Fibroblast of skin of left biceps (primary cell): ENCODE measurements around the gene NUB1.

Experiments used
- DNase-seq, 2 experiments: peaks; one replicate each; pipeline ENCODE4 v3.0.0-alpha.2; 2013; ENCODE audit warnings: low read depth in 2 of 2

The NUB1 gene

DNA sequence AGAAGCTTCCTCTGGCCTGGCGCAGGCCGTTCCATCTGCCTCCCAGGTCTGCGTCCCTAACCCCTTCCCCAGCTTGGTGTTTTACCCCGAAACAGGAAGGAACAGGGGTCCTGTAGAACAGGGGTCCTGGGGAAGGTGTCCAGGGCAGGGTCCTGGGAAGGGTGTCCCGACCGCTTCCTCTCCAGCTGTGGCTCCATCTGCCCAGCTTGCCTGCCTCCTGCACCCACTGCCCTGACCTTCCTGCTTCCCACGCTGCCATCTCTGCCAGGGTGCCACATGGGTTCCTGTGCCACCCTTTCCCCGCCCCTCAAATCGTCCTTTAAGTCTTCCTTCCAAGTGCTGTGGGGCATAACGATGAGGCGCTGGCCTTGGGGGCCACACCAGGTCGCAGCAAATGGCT lies 35.8 kb downstream of the NUB1 start:
- DNase-seq = no peak

DNA sequence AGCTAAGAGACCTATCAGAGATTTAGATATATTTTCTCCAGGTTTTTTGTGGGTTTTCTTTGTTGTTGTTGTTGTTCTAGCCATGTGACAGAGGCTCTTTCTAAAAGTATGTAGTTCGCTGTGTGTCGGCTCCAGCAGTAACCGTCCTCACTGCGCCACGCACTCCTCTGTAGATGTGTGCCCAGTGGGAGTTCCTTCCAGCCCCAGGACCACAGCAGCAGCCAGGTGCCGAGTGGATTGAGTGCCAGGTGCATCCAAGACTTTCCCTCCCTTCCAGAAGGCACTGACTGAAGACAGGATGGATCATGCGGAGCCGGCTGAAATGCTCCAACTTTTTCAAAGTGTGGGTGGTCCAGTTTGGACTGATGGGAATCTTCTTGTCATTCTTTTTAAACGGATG lies 36.4 kb downstream of the NUB1 start:
- no peak for DNase-seq

DNA sequence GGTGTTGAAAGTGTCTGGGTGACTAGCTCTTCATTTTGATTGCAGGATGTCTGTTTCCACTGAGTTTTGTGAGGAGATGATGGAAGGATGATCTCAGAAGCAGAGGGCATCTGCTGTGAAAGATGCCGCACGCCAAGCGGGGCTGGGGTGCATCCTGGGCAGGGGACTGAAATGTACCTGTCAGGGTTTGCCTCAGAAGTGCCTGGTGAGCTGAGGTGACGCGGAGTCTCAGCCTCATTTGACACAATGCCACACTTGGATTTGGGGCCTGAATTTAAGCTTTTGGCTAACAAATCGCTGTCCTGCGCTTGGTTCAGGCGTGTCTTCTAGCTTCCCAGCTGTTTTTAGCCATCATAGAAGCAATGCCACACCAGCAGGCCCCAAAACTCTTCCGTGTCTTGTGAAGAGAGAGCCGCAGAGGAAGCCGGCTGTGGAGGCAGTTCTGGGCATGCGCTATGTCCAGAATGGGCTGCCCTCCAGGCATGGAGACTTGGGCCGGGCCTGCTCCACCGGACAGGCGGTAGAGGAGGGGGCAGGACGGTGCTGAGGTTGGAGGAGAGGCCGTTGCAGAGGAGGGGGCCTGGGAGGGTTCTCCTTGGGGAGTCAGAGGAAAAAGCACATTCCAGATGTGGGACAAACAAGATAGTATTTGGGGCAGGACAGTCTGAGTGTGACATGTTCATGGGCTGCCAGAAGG lies 37.0 kb downstream of the NUB1 start:
- no peak for DNase-seq

GRCh38 chr7:151379193-151379520 lies 37.5 kb downstream of the NUB1 start:
- no peak for DNase-seq

GRCh38 chr7:151379534-151380198 lies 38.1 kb downstream of the NUB1 start:
- DNase-seq = no peak

- DNase-seq = no peak
Measured at GRCh38 chr7:151380199-151381097, 38.8 kb downstream of the NUB1 start.

- DNase-seq = no peak
Measured at GRCh38 chr7:151381098-151381347, 39.4 kb downstream of the NUB1 start.

DNA sequence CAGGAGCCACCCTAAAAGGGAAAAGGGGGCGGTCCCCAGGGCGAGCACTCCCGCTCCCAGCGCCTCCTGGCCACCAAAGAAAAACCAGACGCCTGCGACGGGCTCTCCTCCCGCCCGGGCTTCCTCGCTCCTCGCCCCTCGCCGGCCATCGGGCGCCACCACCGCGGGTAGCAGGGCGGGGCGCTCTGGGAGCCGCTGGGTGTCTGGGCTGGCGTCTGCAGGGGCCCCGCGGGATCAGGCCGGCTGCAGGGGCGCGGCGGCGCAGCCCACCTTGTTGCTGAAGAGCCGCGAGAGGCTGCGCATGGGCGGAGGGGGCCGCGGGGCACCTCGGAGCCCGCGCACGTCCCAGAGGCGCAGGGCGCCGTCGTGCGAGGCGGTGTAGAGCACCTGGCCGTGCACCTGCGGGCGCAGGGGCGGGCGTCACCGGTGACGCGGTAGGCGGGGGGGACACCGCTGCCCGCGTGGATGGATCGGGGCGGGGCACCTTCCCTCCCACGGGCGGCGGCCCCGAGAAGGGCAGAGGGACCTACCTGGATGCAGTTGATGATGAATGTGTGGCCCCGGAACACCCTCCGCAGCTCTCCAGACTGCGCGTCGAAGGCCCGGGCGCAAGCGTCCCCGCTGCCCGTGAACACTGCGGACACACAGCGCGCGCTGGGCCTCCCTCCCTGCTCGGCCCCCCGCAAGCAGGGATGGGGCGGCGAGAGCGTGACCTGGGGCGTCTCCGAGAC lies 39.9 kb downstream of the NUB1 start:
- no peak for DNase-seq

GRCh38 chr7:151382079-151382885 lies 40.7 kb downstream of the NUB1 start:
- no peak for DNase-seq

GRCh38 chr7:151383638-151384351 lies 42.2 kb downstream of the NUB1 start:
- no peak for DNase-seq

- no peak for DNase-seq
Measured at GRCh38 chr7:151384352-151384697, 42.7 kb downstream of the NUB1 start.

DNA sequence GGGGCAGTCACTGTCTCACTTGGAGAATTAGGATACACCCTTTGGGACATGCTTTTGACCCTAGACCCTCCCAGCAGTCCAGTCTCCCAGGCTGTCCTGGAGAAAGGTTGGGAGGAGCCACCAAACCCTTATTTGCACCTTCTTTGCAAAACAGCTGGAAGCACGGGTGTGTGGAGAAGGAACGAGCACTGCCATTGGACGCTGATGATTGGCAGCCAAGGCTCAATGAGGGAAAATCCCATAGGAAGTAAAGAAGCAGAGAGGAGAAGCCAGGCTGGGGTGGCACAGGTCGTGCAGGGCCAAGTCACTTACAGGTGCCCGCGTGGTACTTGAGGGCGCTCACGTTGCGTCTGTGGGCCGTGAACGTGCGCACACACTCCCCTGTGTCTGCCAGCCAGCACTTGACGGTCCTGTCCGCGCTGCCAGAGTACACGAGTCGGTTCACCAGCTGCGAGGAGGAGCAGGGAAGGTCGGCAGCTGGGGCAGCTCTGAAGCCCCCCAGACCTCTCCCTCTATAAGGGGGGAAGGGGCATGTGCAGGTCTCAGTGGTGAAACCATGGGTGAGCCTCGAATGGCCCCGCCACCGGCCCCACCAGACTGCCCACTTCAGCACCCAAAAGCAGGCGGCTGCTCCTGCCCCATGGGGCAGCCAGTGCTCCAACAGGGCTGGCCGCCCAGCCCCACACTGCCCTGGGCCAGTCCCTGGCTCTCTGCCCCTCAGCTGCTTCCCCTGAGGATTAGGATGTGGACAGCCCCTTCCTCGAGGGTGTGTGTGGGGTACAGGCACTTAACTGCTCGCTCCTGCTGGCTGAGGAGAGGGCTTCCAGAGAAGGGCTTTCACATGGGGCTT lies 43.4 kb downstream of the NUB1 start:
- no peak for DNase-seq

DNA sequence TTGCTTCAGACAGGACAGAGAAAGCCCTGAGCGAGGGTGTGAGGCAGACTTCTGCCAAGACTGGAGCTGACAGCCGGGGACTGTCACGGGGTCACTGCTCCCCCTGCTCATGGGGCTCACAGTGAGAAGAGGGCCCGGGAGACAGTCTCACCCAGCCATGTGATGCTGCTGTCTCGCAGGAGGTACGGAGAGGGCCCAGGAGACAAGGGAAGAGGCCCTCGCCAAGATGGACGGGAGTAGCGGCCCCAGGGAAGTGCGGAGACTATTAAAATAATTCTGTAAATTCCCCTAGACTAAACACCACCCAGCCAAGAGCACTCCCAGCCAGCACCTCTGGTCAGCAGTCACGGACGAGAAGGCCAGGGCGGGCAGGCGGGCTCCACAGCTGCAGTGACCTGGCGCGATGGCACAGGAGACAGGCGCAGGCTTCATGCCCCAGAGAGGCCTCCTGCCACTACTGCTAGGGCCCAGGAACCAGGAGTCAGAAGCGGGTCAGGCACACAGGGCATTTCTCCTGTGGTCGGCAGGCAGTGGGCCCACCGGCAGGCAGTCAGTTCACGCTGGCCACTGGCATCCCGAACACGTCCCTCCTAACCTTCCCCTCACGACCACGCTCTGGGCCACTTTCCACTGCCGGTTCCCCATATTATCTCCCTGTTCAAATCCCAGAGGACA lies 44.2 kb downstream of the NUB1 start:
- no peak for DNase-seq

- no peak for DNase-seq
Measured at GRCh38 chr7:151386301-151387160, 44.9 kb downstream of the NUB1 start.

DNA sequence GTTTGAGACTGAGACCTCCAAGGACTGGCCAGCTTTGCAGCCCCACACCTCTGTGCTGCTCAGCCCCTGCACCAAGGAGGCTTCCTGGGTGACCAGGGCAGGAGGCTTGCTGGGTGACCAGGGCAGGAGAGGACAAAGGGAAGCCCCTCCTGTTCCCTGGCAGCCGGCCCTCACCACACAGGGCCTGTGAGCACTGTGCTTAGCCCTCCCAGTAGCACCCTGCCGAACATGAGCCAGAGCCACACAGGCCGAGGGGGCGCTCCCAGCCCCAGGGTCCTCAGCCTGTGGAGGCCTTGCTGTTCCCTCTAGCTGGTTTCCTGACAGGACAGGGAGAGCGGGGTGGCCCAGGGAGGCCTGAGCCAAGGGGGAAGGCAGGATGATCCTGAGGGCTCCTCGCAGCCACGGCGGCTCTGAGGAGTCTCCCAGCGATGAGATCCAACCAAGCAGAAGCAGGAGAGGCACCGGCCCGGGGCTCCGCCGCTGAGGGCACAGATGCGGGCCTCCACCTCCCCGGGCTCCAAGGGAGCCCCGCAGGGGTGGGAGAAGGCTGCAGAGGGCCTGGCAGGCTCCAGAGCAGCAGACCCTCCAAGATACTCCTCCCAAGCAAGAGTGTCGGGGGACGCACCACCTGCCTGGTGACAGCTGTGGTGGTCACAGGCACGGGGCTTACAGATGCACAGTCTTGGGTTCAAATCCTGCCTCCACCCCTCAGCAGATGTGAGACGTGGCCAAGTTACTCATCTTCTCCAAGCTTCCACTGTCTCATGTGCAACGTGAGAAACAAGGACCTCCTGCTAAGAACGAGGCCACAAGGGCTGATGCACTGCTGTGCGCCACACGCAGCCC lies 45.8 kb downstream of the NUB1 start:
- no peak for DNase-seq

GRCh38 chr7:151388007-151388297 lies 46.3 kb downstream of the NUB1 start:
- DNase-seq = no peak

DNA sequence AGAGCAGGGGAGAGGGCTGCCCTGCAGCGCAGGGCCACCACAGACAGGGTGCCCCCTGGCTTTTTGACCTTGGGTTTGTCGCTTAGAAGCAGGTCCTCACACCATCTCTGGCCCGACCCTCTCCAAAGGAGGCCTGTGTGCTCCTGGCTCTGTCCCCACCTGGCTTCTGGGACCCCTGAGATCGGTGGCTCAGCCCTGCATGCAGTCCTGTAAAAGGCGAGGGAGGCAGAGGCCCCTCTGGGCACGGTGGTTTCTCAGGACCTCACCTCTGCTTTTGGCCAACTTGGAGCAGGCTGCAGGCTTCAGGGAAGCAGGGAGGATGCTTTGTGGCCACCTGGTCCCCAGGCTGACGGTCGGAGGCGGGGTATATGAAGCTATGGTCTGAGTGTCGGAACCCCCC lies 46.8 kb downstream of the NUB1 start:
- no peak for DNase-seq
